GM18907 (cell line): ENCODE results near the gene CARNS1.

Experiments
- ATAC-seq: cut with Tn5 transposase; IDR thresholded peaks from one replicate; pipeline ENCODE4 v1.9.1; 2021; ENCODE audit warnings: mild to moderate bottlenecking, moderate library complexity; ENCODE audit not compliant: unreplicated experiment

CARNS1 gene

GRCh38 chr11:67440229-67441097, 25.0 kb downstream of the CARNS1 start:
- no peak for ATAC-seq

DNA sequence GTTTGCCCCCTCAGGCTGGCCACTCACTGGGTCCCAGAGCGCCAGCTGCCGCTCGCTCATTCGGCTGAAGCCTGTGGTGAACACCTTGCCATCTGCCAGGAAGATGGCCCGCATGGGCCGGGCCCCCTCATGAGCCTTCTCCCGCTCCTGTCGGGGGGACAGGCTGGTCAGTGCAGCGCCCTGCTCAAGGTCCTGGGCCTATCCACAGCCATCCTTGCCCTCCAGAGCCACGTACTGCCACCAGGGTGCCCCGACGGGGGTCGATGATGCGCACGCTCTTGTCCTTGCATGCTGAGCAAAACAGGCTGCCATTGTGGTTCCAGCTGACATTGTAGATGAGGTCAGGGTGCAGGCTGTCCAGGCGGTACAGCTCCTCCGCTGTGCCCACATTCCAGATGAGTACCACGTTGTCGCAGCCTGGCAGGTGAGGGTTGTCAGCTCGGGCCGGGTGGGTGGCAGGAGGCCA, 25.7 kb downstream of the CARNS1 start:
- no peak for ATAC-seq

DNA sequence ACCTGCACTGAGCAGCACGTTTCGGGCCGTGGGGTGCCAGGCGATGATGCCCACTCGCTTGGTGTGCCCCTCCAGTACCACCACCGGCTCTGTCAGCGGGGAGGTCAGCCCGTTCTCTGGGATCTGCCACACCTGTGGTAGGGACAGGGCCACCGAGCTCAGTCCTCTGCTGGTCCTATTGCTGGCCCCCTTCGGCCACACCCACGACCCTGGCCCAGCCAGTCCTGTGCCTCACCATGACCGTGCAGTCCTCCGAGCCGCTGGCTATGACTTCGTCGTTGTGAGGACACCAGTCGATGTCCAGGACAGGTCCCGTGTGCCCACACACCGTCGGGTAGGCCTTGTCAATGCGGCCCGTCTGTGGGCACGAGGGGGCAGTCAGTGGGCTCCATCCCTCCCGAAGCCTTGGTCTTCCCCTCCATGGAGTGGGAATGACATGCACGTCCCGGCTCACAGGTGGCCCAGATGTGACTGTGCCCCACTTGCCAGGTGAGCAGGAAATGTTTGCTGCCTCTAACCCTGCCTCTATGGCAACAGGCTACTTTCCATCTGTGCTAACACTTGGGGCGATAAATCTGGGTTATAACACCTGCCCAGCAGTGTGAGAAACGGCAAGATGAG, 26.4 kb downstream of the CARNS1 start:
- ATAC-seq, result no peak

DNA sequence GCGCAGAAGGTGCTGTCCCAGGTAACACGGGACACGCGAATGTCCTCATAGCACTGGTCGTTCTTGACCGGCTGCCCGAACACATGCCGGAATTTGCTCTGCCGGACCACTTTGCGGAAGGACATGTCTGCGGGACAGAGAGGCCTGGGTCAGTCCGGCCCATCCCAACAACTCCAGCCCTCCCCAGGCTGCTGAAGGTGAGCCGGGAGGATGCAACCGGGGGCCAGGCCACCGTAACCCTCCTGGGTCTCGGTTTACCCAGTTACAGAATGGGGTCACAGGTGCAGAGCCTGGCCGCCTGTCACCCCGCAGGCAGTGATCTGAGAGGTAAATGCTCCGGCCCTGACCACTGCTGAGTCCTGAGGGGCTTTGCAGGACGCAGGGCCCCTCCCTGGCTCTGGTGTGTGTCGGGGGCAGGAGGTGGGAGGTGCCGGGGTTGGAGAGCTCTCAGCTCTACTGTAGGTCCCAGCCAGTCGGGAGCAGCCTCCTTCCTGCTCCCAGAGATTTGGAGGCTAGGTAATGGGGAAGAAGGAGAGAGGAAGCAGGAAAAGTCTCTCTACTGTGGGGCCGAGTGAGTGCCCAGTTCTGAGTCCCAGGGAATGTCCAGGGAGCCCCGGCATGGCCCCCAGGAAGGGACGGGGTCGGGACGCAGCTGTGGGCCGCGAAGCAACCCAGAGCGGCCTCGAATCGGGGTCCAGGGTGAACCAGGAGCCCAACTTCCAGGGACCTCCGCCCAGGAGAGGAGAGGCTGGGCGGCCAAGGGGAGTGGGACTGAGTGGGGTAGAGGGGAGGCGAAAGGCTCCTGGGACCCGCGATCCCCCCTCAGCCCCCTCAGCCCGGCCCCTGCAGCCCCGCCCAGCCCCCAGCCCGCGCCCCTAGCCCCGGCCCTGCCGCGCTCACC, 27.3 kb downstream of the CARNS1 start:
- ATAC-seq, result no peak

DNA sequence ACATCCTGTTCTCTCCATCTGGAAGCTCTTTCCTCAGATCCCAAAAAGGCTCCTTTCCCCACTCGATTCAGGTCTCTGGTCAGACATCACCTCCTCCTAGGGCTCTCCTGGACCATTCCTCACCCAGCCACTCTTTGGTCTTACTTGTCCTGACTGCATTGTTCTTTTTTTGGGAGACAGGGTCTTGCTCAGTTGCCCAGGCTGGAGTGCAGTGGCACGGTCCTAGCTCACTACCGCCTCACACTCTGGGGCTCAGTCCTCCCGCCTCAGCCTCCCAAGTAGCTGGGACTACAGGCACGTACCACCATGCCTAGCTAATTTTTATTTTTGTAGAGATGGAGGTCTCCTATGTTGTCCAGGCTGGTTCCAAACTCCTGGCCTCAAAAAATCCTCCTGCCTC, 30.0 kb downstream of the CARNS1 start:
- ATAC-seq, result no peak

DNA sequence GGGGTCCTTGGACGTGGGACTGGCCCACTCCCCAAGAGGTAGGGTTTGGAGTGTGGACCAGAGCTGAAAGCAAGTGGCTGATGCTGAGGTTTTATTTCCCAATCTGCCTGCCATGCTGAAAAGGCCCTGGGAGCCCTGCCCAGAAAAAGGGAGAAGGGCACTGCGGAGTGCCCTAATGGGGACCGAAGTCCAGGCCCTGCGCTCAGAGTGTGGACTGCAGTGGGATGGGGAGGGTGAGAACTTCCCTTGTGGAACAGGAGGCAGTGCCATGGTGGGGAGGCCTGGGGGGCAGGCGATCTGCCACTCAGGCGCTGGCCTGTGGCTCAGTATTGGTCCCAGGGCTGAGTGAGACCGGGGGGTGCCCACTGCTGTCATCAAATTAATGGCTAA, 32.7 kb downstream of the CARNS1 start:
- no peak for ATAC-seq

DNA sequence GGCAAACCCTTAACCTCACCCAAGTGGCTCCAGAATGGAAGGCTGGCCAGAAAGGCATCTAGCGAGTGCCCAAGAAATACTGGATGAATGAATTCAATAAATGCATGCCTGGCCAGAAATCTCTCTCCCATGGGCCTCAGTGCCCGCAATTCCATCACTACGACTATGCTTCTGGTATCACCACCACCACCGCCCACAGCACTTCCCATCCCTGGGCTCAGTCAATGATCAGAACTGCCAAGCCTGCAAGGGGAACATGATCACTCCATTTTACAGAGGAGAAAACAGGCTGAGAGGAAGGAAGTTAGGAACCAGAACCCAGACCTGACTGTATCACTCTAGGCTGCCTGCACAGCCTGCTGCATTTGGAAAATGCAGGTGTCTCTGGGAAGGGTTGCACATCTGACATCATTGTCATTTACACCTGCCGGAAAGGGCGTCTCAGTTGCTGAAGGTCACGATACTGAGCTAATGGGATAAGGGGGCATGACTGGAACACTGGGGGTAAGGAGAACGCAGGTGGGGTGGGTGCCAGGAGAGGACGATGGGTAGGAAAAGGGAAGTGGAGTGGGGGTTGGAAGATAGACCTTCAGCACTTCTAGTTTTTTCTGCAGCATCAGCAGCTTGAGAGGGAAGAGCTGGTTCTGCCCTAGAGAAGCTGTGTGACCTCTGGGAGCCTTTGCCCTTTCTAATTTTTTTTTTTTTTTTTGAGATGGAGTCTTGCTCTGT, 33.8 kb downstream of the CARNS1 start:
- ATAC-seq, result no peak

DNA sequence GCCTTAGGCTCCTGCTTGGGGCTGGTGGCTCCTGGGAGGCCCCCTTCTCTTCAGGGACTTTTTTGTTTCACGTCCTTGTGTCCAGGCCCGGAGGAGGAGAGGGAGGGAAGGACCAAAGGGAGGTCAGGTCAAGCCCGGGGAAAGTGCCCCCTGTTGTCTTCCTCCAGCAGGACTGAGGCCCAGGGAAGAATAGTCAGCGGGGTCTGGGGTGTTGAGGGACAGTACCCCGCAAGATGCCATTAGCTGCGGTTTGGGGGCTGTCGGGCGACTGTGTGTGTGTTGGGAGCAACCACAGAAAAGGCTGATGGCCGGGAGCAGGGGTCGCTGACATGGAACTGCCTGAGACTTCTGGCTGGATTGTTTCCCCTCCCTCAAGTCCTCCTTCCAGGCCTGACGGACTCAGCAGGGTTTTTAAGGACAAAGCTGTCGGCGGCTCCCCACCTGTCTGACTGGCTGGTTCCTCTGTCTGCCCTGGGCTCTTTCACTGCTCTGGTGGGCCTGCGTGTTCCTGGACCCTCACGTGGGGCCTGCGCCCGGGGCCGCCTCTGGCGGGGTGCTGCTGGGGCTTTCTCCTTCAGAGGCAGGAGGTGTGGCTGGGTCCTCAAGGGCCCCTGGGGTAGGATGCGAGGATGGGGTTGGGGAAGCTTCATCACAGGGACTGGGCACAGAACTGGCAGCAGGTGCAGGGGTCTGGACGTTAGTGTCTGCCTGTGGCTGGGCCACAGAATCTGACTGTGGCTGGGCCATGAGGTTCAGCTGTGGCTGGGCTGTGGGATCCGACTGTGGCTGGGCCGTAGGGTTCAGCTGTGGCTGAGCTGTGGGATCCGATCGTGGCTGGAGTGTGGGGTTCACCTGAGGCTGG, 35.5 kb downstream of the CARNS1 start:
- no peak for ATAC-seq

GRCh38 chr11:67451658-67451976, 36.1 kb downstream of the CARNS1 start:
- no peak for ATAC-seq

DNA sequence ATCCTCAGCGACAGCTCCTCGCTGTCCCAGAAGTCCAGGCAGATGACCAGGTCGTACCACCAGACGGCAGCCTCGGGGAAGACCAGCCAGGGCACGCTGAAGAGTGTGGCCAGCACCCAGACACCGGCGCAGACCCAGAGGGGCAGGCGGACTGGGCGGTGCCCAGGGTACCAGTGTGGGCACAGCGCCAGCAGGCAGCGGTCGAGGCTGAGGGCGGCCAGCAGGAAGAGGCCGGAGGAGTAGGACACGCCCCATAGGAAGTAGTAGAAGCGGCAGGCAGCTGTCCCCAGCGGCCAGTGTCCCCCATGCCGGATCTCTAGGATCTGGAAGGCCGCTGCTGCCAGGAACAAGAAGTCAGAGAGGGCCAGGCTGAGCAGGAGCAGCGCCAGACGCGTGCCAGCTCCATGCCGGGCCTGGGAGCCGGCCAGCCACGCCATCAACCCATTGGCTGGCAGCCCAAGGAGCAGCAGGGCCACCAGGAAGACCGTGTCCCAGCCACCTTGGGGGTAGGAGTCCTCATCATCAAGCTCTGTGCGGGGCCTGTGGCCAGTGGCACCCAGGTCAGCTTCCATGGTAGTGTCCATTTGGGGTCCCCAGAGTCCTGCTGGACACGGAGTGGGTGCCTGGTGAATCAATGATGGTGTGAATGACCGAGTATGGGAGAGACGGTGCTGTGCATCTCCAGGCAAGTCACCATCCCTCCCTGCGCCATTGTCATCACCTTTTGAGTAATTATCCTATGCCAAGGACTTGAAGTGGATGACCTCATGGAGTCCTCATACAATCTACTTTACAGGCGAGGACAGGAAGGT, 36.9 kb downstream of the CARNS1 start, which contains the start of gene GPR152:
TSS of gene GPR152 (minus strand) at position 589 of the 812 bp plus-strand sequence. CDS start at position 584, 5 bp downstream.
- no peak for ATAC-seq

DNA sequence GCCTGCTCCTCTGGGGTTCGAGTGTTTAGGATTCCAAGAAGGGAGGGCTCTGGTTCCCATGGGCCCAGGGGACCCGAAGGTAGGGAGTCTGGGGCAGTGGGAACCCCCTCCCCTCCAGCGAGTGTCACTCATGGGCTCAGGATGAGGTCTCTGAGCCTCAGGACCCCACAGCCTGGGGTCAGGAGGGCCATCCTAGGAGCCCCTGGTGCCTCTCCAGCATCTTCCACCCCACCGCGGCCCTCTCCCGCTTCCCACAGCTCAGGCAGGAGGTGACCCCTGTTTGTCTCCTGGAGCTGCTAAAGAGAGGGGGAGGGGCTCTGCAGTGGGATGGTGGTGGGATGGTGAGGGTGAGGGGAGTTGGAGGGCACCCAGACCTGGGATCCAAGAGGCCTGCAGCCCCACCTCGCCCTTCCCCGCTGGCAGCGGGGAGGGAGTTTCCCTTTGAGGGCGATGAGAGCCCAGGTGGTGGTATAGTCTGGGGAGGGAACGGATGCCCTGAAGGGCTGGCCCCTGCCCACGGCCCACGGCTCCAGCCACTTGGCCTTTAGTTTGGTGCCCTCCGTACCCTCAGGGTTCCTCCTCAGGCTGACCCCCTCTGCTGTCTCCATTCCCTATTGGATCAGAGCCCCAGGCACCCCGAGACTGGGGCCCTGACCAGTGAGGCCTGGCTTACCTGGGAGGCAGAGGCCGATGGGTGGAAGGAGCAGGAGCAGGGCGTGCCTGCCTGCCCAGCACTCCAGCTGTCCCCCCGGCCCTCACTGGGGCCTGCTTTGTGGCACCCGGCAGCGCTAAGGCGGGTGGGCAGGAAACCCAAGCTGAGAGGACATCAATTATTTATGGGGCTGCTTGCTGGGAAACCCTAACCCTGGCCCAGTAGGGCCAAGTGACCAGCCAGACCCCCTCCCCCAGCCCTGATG, 38.6 kb downstream of the CARNS1 start:
- ATAC-seq, result no peak

DNA sequence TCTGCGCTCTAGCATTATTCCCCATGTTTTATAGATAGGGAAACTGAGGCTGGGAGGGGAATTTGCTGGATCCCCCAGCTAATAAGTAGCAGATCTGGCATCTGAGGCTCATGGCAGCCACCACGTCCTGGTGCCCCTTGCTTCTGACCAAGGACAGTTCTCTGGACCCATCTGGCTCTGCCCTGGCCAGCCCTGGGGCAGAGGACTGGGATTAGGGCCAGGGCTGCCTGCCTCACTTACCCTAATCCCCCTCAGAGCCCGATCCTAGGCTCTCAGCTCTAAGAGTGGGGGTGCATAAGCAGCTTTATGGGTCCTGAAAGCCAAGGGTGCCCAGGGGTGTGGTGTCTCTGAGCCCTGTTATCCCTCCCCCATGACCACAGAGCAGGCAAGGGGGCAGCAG, 39.6 kb downstream of the CARNS1 start, which contains the start of gene CABP4:
TSS of gene CABP4 (plus strand) at position 301 of the 400 bp plus-strand sequence. CDS start at position 371, 70 bp downstream.
- ATAC-seq, result no peak

GRCh38 chr11:67456068-67456705, 40.7 kb downstream of the CARNS1 start:
- ATAC-seq, result no peak

DNA sequence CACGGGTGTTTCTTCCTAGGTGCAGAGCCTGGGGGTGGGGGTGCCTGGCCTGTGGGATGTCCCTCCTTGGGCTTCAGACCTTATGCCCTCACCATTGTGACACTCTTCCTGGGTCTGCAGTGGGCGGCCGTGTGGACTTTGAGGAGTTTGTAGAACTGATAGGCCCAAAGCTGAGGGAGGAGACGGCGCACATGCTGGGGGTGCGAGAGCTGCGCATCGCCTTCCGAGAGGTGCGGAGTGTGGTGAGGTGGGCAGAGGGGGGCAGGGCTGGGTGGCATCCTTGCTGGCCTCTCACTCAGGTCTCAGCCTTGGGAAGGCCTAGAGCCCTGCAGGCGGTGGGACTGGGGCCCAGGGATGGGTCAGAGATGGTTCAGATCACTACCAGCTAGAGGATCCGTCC, 42.0 kb downstream of the CARNS1 start:
- no peak for ATAC-seq

DNA sequence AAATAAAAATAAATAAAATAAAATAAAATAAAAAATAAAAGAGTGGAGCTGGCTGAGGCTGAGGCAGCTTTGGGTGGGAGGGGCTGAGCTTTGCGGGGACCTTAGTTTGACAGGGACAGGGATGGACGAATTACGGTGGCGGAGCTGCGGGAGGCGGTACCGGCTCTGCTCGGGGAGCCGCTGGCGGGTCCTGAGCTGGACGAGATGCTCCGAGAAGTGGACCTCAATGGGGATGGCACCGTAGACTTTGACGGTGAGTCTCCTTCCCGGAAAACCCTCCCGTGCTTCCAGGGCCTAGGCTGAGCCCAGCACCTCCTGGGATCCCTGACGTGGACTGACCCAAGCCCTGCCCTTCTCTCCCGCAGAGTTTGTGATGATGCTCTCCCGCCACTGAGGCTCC, 42.8 kb downstream of the CARNS1 start:
- ATAC-seq, result no peak

DNA sequence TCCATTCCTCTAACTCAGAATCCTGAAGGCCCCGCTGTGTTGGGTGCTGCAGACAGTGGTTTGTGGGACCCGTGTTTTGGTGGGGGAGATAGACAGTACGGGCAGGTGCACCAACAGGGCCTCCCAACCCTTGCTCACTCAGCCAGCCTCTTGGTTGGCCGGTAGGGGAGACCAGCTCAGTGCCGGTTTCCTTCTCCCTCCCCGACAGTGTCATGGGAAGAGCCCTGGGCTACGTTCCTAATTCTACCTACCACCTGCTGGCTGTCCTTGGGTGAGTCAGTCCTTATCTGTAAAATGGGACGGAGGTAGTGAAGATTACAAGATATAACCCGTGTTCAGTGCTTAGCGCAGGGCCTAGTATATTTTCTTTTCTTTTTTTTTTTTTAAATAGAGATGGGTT, 47.7 kb downstream of the CARNS1 start:
- ATAC-seq, result no peak

- ATAC-seq, result no peak
Measured at GRCh38 chr11:67463680-67464410, 48.4 kb downstream of the CARNS1 start.
